ENCODE measurements around the gene SCAMP1. TPM values are rescaled to one million over a fixed set of nuclear protein-coding genes. Genes with fewer than 3 reads are reported as not detected.
A peak's percentile ranks its signal among the peaks of the same experiment; 100 is the strongest.

The SCAMP1 gene
- total and polyA plus RNA-seq, 2 of the 13 experiments (the other 11 are each of a cell fraction or from before 2014, with no cell fraction given), result 18.2 to 33.7 TPM

DNA sequence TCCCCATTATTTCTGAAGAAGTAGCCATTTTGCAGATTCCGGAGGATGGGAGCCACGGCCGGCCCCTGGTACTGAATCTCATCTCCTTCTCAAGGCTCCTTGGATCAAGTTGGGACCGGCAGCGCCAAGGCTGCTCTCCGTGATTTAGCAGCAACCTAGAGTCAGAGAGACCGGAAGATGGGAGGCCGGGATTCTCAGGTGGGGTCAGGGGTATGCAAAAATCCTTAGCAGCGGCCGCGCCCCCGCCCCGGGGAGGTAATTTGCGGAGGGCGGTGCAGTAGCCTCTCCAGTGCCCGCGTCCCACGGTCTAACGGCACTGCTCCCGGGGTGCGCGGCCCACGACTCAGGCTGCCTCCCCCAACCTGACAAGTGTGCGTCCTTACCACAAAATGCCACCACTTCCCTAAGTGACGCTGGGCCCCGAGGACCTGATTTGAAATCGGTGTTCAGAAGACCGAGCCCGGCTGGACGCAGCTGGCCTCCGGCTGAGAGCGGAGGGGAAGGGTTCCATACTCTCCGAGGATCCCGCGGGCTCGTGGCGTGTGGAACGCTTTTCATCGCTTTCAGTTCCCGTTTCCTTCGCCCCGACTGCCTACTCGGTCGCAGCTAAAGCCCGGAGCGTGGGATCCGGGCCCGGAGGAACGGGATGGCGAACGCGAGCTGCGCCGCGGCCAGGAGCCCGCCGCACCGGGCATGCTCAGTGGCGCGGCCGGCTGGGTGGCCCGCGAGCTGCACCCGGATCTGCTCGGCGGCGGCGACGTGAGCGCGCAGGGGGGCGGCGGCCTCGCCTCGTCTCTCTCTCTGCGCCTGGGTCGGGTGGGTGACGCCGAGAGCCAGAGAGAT is at the start of gene SCAMP1 (continued):
- TF ChIP-seq ZHX2 (IDR thresholded peaks at IDR 0.05; ENCODE audit: low read depth), result no peak
- TF ChIP-seq ZHX2 (CRISPR knock-in tag; IDR thresholded peaks at IDR 0.05; ENCODE audit: borderline replicate concordance), result 0 out of 2 replicates have a peak, but pooled peaks have one; percentile 53
- no peak for TF ChIP-seq CCAR2 (optimal IDR thresholded peaks at IDR 0.05; ENCODE audit: low read depth, low read length)
- 0 out of 2 replicates have a peak, but pooled peaks have one; percentile 42 for TF ChIP-seq SIN3B (IDR thresholded peaks at IDR 0.05; ENCODE audit: low read length)
- TF ChIP-seq, protein P1, sequence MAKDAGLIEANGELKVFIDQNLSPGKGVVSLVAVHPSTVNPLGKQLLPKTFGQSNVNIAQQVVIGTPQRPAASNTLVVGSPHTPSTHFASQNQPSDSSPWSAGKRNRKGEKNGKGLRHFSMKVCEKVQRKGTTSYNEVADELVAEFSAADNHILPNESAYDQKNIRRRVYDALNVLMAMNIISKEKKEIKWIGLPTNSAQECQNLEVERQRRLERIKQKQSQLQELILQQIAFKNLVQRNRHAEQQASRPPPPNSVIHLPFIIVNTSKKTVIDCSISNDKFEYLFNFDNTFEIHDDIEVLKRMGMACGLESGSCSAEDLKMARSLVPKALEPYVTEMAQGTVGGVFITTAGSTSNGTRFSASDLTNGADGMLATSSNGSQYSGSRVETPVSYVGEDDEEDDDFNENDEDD (CRISPR knock-in tag; IDR thresholded peaks at IDR 0.05; ENCODE audit: borderline replicate concordance), result peak; percentile 62; the same call in 1 of the 2 replicates
- peak; percentile 85 for TF ChIP-seq ZBTB14 (CRISPR knock-in tag; IDR thresholded peaks at IDR 0.05)
- TF ChIP-seq, protein P2, sequence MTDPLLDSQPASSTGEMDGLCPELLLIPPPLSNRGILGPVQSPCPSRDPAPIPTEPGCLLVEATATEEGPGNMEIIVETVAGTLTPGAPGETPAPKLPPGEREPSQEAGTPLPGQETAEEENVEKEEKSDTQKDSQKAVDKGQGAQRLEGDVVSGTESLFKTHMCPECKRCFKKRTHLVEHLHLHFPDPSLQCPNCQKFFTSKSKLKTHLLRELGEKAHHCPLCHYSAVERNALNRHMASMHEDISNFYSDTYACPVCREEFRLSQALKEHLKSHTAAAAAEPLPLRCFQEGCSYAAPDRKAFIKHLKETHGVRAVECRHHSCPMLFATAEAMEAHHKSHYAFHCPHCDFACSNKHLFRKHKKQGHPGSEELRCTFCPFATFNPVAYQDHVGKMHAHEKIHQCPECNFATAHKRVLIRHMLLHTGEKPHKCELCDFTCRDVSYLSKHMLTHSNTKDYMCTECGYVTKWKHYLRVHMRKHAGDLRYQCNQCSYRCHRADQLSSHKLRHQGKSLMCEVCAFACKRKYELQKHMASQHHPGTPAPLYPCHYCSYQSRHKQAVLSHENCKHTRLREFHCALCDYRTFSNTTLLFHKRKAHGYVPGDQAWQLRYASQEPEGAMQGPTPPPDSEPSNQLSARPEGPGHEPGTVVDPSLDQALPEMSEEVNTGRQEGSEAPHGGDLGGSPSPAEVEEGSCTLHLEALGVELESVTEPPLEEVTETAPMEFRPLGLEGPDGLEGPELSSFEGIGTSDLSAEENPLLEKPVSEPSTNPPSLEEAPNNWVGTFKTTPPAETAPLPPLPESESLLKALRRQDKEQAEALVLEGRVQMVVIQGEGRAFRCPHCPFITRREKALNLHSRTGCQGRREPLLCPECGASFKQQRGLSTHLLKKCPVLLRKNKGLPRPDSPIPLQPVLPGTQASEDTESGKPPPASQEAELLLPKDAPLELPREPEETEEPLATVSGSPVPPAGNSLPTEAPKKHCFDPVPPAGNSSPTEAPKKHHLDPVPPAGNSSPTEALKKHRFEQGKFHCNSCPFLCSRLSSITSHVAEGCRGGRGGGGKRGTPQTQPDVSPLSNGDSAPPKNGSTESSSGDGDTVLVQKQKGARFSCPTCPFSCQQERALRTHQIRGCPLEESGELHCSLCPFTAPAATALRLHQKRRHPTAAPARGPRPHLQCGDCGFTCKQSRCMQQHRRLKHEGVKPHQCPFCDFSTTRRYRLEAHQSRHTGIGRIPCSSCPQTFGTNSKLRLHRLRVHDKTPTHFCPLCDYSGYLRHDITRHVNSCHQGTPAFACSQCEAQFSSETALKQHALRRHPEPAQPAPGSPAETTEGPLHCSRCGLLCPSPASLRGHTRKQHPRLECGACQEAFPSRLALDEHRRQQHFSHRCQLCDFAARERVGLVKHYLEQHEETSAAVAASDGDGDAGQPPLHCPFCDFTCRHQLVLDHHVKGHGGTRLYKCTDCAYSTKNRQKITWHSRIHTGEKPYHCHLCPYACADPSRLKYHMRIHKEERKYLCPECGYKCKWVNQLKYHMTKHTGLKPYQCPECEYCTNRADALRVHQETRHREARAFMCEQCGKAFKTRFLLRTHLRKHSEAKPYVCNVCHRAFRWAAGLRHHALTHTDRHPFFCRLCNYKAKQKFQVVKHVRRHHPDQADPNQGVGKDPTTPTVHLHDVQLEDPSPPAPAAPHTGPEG (CRISPR knock-in tag; IDR thresholded peaks at IDR 0.05), result no peak
- TF ChIP-seq ZNF777 (CRISPR knock-in tag; IDR thresholded peaks at IDR 0.05), result 0 out of 2 replicates have a peak, but pooled peaks have one; percentile 65
- TF ChIP-seq ZNF678 (CRISPR knock-in tag; IDR thresholded peaks at IDR 0.05), result 0 out of 2 replicates have a peak, but pooled peaks have one; percentile 55
- peak; percentile 61; the same call in 1 of the 2 replicates for TF ChIP-seq ZNF782 (CRISPR knock-in tag; IDR thresholded peaks at IDR 0.05; ENCODE audit: borderline replicate concordance)
- no peak for TF ChIP-seq MED13 (CRISPR knock-in tag; IDR thresholded peaks at IDR 0.05)
- no peak for TF ChIP-seq TCF7 (IDR thresholded peaks at IDR 0.05; ENCODE audit: low read depth)
- no peak for TF ChIP-seq ZNF460 (CRISPR knock-in tag; IDR thresholded peaks at IDR 0.05; ENCODE audit: borderline replicate concordance)
- TF ChIP-seq KDM5A (IDR thresholded peaks at IDR 0.05; ENCODE audit: borderline replicate concordance, low read length), result peak; percentile 62; the same call in 1 of the 2 replicates

Measured in HepG2 (cell line).